ENCODE results near the gene SPATA46.
"Not testable (repeated sequence)": the region's sequence is repeated elsewhere in the genome, so short reads cannot be mapped to it uniquely, and the experiment has no call there.

GRCh38 chr1:162351874-162352273, 24.8 kb downstream of the SPATA46 start:
- TF ChIP-seq CTCF (IDR thresholded peaks at IDR 0.05); POLR2AphosphoS5 (IDR thresholded peaks at IDR 0.05); POLR2A (IDR thresholded peaks at IDR 0.05); EP300 (IDR thresholded peaks at IDR 0.05; ENCODE audit: low read depth): not testable (repeated sequence)
